Ishikawa (cell line): ENCODE measurements around the gene OR10A2.

Experiments used
- CEBPB ChIP-seq: IDR thresholded peaks from 2 replicates; pipeline ENCODE4 v1.6.1; 2012
- CREB1 ChIP-seq: IDR thresholded peaks from 2 replicates; pipeline ENCODE4 v1.6.1; 2012; ENCODE audit warnings: low read depth
- EGR1 ChIP-seq: IDR thresholded peaks from 2 replicates; pipeline ENCODE4 v1.6.1; 2012
- EP300 ChIP-seq: IDR thresholded peaks from 2 replicates; pipeline ENCODE4 v1.6.1; 2012; ENCODE audit warnings: borderline replicate concordance
- FOXM1 ChIP-seq: IDR thresholded peaks from 2 replicates; pipeline ENCODE4 v1.6.1; 2012; ENCODE audit warnings: low read depth, borderline replicate concordance
- MAX ChIP-seq: IDR thresholded peaks from 2 replicates; pipeline ENCODE4 v1.6.1; 2012
- RAD21 ChIP-seq: IDR thresholded peaks from 2 replicates; pipeline ENCODE4 v1.6.1; 2012; ENCODE audit warnings: low read depth
- TAF1 ChIP-seq: IDR thresholded peaks from 2 replicates; pipeline ENCODE4 v1.6.1; 2012; ENCODE audit warnings: low read depth, mild to moderate bottlenecking
- TCF12 ChIP-seq: IDR thresholded peaks from 2 replicates; pipeline ENCODE4 v1.6.1; 2012; ENCODE audit warnings: low read depth
- TEAD4 ChIP-seq: IDR thresholded peaks from 2 replicates; pipeline ENCODE4 v1.6.1; 2012
- YY1 ChIP-seq: IDR thresholded peaks from 2 replicates; pipeline ENCODE4 v1.6.1; 2012; ENCODE audit warnings: low read depth
- ZBTB7A ChIP-seq: IDR thresholded peaks from 2 replicates; pipeline ENCODE4 v1.6.1; 2012; ENCODE audit warnings: low read depth
- TF ChIP-seq, protein P1 (sequence below): IDR thresholded peaks from 2 replicates; pipeline ENCODE4 v1.6.1; 2012; ENCODE audit warnings: low read depth, mild to moderate bottlenecking

GRCh38 chr11:6825231-6825744 is 37.6 kb upstream of the OR10A2 start:
- TF ChIP-seq CREB1 (no peak), MAX (no peak), YY1 (no peak), EP300 (no peak), TAF1 (no peak), RAD21 (no peak), CEBPB (no peak), EGR1 (no peak), FOXM1 (no peak), TEAD4 (no peak), TCF12 (no peak), ZBTB7A (no peak)
- TF ChIP-seq, protein P1, sequence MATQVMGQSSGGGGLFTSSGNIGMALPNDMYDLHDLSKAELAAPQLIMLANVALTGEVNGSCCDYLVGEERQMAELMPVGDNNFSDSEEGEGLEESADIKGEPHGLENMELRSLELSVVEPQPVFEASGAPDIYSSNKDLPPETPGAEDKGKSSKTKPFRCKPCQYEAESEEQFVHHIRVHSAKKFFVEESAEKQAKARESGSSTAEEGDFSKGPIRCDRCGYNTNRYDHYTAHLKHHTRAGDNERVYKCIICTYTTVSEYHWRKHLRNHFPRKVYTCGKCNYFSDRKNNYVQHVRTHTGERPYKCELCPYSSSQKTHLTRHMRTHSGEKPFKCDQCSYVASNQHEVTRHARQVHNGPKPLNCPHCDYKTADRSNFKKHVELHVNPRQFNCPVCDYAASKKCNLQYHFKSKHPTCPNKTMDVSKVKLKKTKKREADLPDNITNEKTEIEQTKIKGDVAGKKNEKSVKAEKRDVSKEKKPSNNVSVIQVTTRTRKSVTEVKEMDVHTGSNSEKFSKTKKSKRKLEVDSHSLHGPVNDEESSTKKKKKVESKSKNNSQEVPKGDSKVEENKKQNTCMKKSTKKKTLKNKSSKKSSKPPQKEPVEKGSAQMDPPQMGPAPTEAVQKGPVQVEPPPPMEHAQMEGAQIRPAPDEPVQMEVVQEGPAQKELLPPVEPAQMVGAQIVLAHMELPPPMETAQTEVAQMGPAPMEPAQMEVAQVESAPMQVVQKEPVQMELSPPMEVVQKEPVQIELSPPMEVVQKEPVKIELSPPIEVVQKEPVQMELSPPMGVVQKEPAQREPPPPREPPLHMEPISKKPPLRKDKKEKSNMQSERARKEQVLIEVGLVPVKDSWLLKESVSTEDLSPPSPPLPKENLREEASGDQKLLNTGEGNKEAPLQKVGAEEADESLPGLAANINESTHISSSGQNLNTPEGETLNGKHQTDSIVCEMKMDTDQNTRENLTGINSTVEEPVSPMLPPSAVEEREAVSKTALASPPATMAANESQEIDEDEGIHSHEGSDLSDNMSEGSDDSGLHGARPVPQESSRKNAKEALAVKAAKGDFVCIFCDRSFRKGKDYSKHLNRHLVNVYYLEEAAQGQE: no peak
